Fibroblast of mammary gland (primary cell): ENCODE measurements around the gene MRPL28.

Experiments used
- DNase-seq: peaks from one replicate; pipeline ENCODE4 v3.0.0-alpha.2; 2010; ENCODE audit warnings: low read depth
- H3K4me3 ChIP-seq: 2 replicates; pipeline ENCODE4 v1.5.1; 2011; ENCODE audit warnings: low read depth, mild to moderate bottlenecking, low read length, moderate library complexity; ENCODE audit not compliant: control insufficient read depth
- TF ChIP-seq, protein P1 (sequence below): conservative IDR thresholded peaks from 2 replicates; pipeline ENCODE4 v1.5.1; 2011; ENCODE audit warnings: low read depth, low read length, inconsistent platforms; ENCODE audit not compliant: control insufficient read depth, insufficient read depth

The MRPL28 gene

DNA sequence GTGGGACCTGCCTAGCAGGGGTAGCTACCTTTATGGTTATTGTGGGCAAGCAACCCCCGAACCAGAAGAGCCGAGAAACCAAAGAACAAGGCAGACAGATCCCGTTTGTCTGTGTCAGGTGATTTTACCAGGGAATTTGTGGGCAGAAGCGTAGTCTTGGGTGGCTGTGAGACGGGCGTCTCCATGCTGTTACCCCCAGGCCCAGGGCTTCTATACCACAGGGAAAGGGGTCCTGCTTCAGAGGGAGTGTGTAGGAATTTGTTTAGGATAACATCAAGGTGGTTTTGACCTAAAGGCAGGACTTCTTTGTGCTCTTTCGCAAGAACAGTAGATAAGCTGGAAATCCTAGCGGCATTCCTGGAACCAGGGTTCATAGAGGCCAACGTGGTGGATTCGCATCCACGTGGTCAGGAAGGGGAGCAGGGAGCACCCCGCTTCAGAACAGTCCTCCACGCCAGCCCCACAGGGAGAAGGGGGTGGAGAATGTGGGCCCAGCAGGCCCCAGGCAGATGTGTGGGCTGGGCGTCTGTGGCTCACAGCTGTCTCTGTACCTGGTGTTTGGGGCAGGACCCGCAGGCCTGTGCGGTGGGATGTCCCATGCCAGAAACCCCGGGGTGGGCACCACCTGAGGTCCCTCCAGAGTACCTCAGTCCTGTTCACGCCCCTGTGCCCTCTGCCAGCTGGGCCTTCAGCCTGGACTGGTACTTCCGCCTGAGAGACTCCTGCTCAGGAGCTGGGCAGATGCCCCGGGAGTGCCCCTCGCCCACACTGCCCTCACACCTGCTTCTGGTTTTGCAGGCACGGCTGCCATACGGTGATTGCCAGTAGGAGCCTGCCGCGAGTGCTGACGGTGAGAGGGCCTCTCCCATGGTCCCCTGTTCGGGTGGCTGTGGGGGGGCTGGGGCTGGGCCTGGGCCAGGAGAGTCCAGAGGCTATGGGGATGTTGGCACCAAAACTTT lies 35.5 kb upstream of the MRPL28 start:
- DNase-seq, result no peak
- TF ChIP-seq, protein P1, sequence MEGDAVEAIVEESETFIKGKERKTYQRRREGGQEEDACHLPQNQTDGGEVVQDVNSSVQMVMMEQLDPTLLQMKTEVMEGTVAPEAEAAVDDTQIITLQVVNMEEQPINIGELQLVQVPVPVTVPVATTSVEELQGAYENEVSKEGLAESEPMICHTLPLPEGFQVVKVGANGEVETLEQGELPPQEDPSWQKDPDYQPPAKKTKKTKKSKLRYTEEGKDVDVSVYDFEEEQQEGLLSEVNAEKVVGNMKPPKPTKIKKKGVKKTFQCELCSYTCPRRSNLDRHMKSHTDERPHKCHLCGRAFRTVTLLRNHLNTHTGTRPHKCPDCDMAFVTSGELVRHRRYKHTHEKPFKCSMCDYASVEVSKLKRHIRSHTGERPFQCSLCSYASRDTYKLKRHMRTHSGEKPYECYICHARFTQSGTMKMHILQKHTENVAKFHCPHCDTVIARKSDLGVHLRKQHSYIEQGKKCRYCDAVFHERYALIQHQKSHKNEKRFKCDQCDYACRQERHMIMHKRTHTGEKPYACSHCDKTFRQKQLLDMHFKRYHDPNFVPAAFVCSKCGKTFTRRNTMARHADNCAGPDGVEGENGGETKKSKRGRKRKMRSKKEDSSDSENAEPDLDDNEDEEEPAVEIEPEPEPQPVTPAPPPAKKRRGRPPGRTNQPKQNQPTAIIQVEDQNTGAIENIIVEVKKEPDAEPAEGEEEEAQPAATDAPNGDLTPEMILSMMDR, result no peak
- H3K4me3 ChIP-seq, result no peak overlapping the region

DNA sequence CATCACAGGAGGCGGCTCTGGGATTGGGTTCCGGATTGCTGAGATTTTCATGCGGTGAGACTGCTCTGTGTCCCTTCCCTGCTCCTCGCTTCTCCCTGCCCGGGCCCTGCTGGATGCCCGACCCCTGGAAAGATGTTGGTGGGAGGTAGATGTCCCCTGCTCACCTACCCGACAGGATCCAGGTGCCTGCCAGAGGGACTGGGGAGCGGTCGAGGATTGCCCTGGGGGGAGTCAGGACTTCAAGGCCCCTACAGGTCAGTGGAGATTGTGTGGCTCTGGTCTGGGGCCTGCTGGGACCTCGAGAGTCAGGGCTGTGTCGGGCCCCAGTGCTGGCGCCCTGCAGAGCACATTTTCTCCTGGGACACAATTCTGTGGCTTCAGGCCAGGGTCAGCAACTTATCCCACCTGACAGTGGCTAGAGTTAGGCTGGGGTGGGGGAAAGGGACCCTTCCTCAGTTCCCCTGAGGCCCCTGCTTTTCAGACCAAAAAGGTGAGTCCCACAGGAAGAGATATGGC lies 34.7 kb upstream of the MRPL28 start:
- TF ChIP-seq, protein P1, result no peak
- no peak overlapping the region for H3K4me3 ChIP-seq

DNA sequence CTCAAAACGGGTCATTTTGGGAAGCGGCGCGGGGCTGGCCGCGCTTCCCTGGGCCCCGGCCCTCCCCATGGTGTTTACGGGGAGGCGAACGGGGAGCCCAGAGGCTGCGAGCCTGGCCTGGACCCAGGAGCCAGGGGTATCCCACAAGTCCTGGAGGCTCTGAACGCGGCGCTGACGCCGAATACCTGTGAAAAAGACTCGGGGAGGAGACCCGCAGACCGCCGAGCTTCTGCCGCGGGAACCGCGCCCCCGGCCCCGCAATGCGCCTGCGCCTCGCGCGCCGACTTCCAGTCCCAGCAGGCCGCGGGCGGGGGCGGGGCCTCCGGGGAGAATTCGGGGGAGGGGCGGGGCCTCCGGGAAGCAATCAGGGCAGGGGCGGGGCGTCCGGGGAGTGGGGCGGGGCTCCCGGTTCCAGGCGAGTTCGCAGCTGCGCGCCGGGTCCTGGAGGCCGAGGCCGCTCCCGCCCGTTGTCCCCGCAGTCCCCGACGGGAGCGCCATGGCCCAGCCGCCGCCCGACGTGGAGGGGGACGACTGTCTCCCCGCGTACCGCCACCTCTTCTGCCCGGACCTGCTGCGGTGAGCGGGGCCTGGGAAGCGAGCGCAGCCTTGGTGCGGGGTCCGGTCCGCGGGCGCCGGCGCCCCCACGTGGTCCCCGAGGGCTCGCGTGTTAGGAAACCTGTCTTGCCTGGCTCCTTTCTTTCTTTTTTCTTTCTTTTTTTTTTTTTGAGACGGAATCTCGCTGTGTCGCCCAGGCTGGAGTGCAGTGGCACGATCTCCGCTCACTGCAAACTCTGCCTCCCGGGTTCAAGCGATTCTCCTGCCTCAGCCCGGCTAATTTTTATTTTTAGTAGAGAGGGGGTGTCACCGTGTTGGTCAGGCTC lies 31.4 kb upstream of the MRPL28 start, which contains the start of gene DECR2:
Gene DECR2, plus strand, starts transcription at position 418 of the 881 bp plus-strand sequence. Its CDS starts 79 bp downstream, at position 497.
- TF ChIP-seq, protein P1, result no peak
- peak; percentile 81 for DNase-seq

More for the DNA sequence above, 34.7 kb upstream of the MRPL28 start:
- no peak for DNase-seq

DNA sequence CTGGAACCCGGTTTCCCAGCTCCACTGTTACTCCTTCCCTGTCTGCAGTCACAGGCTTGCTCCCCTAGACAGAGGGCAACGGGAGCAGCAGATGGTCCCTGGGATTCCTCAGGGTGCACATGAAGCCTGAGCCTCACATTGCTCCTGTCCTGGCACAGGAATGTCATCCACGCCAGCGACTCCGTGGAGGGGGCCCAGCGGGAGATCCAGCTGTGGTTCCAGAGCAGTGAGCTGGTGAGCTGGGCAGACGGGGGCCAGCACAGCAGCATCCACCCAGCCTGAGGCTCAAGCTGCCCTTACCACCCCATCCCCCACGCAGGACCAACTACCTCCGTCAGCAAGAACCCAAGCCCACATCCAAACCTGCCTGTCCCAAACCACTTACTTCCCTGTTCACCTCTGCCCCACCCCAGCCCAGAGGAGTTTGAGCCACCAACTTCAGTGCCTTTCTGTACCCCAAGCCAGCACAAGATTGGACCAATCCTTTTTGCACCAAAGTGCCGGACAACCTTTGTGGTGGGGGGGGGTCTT lies 29.8 kb upstream of the MRPL28 start:
- TF ChIP-seq, protein P1, result no peak
- no peak for DNase-seq
- H3K4me3 ChIP-seq, result peak overlapping the region; percentile 78

More for the DNA sequence above, 31.4 kb upstream of the MRPL28 start, which contains the start of gene DECR2:
- peak within 1 kb of the TSS; percentile 78 for H3K4me3 ChIP-seq

DNA sequence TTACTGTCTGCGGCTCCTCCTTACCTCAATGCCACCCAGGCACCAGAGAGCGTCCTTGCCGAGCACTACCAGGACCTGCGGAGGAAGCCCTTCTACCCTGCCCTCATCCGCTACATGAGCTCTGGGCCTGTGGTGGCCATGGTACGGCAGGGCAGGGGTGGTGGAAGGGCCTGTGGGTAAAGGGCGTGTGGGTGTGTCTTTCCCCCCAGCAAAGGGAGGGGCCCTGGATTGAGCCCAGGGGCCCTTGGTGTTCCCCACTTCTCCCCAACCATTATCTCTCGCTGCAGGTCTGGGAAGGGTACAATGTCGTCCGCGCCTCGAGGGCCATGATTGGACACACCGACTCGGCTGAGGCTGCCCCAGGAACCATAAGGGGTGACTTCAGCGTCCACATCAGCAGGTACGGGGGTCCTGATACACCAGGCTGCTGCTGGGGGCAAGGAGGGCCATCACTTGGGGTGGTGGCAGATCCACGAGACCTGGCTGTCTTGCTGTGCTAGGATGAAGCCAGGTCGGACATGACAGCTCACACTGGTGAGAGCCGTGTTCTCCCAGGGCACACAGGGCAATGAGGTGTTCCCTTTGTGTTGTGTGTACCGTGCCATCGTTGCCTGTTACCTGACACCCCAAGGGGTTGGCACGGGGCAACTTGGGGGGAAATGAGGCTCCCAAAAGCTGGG lies 29.1 kb upstream of the MRPL28 start:
- DNase-seq, result no peak
- H3K4me3 ChIP-seq, result no peak overlapping the region
- TF ChIP-seq, protein P1, result no peak
